HG02678 (cell line): ENCODE measurements around the gene APOL6.

Experiments
- ATAC-seq: cut with Tn5 transposase; IDR thresholded peaks from one replicate; pipeline ENCODE4 v1.9.1; 2021; ENCODE audit warnings: mild to moderate bottlenecking, moderate library complexity; ENCODE audit not compliant: unreplicated experiment

The APOL6 gene

GRCh38 chr22:35648066-35649025 lies at the start of gene APOL6:
TSS of gene APOL6 (plus strand) at chr22:35648446. CDS start at chr22:35656426, 7,980 bp downstream.
- ATAC-seq = peak; percentile 60

DNA sequence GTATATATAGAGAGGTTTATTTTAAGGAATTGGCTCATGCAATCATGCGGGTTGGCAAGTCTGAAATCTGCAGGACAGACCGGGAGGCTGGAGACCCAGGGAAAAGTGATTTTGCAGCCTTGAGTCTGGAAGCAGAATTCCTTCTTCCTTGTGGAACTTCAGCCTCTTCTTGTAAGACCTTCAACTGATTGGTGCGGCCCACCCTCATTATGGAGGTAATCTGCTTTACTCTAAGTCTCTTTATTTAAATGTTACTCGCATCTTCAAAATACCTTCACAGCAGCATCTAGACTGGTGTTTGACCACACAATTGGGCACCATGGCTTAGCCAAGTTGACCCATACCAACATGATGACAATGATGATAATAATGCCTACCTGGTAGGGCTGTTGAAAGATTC lies 48.9 kb upstream of the APOL6 start:
- ATAC-seq = no peak

- ATAC-seq = no peak
These were observed 47.8 kb upstream of the APOL6 start for GRCh38 chr22:35600476-35600875.

DNA sequence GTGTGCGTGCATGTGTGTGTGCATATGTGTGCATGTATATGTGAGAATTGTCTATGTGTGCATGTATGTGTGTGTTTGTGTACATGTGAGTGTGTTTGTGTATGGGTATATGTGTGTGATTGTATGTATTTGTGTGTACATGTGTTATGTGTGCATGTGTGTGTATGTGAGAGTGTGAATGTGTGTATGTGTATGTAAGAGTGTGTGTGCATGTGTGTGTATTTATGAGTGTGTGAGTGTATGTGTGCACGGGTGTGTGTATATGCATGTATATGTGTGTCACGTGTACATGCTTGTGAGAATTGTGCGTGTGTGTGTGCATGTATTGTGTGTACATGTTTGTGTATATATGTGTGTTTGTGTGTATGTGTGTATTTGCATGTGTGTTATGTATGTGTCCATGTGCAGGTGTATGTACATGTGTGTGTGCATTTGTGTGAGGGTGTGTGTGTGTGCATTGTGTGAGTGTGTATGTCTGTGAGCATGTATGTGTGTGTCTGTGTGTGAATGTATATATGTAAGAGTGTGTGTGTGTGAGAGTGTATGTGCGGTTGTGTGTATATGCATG lies 47.1 kb upstream of the APOL6 start:
- no peak for ATAC-seq

- no peak for ATAC-seq
These were observed 46.3 kb upstream of the APOL6 start for GRCh38 chr22:35601743-35602615.

DNA sequence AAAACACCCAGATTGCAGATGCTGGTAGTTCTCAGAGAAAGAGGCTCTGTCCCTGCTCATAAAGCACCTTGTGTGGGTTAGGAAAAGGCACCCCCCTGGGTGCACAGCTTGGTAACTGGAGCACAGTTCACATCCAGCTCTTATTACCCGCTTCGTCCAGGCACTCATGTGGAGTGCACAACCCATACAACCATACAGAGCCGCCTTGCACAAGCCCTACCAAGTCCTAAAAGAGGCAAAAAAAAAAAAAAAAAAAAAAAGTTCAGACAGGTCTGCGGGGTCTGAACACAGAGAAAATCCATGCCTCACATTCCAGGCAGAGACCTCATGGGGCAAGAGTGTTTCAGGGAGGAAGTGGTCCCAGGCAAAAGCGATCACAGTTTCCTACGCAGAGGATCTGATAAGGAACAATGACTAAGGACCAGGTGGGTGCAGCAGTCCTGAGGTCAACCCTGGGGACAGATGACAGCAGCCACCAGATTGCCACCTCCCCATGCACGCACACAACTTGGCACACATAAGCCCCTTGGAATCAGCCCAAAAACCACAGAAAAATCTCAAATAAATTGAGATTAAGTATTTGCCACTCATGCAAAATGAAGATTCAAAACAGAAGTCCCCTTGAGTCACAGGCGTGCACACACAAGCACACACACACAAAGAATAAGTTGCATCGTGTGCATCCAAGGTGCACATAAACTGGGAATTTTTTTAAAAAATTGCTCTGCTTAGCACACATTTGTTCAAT lies 43.5 kb upstream of the APOL6 start:
- no peak for ATAC-seq

DNA sequence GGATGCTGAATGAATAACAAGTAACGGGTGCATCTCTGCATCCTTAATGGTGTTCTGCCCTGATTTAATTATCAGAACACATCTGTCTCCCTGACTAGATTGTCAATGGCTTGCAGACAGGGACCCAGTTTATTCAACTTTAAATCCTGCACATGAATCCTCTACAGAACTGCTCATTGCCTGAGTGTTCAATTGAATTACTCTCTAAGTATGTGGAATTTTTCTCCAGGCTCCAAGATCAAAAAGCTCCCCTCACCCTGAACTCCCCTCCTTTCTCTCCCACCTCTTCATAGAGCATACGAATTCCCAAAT lies 42.9 kb upstream of the APOL6 start:
- ATAC-seq = no peak

DNA sequence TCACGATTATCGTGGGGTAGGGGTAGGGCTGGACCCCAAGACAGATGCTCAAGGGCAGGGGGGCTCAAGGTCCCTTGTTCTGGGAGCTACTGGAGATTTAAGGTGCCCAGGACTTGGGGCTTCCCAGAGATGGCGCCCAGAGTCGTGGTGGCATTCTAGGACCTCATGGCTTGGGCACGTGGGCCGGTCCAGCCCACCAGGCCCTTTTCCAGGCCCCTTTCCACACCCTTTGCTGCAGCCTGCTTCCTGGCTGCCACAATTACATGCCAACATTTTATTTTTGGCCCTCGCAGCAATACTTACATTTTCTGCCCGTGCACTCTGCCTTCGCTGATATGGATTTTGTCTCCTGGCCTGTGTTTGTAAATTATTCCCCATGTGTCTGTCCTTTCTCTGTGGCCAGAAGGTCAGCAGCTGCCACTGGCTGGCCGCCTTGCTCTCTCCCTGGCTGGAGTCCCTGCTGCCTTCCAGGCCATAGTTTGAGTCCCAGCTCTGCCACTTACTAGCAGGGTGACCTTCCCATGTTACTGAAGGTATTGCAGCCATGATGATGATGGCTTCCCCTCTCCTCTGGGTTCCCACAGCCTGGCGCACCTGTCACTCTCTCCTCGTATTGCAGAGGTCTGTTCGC lies 42.3 kb upstream of the APOL6 start:
- no peak for ATAC-seq

DNA sequence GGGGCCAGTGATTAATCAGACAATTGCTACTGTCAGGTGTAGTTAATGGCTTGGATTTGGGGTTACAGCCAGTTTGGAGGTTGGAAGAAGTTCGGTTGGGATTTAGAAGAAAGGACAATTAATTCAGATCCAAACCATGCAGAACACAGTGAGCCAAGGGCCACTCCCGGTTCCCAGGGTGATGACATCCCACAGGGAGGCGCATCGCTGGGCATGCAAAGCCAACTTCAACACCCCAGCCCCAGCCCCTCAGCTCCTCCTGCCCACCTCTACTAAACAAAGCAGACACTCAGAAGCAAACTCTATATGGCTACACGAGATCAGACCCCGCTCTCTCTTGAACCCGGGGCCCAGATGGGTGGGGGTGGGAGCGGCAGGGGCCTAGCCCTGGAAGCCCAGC lies 41.3 kb upstream of the APOL6 start:
- no peak for ATAC-seq

GRCh38 chr22:35608088-35608487 lies 40.2 kb upstream of the APOL6 start:
- no peak for ATAC-seq

DNA sequence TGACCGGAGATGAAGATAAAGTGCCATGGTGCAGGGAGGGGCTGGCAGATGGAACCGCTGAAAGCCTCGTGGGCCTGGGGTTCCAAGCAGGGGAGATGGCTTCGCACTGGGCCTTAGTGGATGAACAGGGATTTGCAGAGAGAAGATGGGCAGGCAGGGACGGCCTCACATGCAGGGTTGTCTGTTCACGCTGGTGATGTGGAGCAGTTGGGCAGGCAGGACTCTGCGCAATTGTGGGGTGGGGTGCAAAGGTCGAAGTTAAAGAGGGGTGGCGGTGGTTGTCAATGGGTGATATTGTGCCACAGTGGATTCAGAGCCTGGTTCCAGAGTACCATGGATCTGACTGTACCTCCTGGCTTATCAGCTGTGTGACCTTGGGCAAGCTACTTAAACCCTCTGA lies 39.0 kb upstream of the APOL6 start:
- no peak for ATAC-seq

GRCh38 chr22:35609761-35610160 lies 38.5 kb upstream of the APOL6 start:
- ATAC-seq = no peak

DNA sequence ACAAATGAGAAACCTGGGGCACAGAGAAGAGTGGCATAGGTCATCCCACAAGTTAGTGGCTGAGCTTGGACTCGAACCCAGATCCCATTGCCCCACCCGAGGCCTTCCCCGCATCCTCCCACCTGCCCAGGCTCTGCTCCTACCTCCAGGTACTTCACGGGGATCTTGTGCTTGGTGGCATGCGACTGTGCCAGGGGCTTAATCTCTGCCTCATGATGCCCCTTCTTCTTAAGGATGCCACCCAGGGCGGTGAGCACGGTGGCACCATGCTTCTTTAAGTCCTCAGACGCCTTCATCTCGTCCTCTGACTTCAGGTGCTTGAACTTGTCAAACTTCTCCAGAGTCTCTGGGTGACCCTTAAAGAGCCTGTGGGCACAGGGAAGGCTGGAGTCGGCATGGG lies 37.5 kb upstream of the APOL6 start:
- ATAC-seq = no peak

- no peak for ATAC-seq
These were observed 36.9 kb upstream of the APOL6 start for GRCh38 chr22:35611200-35611890.

DNA sequence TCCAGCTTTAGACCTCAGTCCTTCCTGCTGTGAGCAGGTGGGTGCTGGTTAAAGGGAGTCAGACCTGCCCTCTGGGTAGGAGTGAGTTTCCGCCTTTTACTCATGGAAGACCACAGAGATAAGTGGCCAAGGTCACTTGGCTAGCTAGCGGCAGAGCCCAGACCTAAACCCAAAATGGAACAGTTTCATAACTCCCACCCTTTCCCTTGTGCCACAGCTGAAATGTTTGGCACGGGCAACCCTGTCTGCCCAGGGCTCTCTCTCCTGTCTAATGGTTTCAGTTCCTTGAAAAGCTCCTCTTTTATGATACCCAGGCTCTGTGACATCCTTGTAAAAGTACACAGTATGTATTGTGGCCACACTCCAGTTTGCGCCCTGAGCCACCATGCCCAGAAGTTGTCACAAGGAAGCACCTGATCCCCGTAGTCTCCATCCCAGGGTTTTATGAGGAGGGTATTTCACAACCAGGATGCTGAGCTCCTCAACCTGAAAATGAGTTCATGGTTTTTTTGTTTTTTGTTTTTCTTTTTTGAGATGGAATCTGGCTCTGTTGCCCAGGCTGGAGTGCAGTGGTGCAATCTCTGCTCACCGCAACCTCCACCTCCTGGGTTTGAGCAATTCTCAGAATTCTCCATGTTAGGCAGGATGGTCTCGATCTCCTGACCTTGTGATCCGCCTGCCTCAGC lies 36.2 kb upstream of the APOL6 start:
- no peak for ATAC-seq

GRCh38 chr22:35612903-35613302 lies 35.3 kb upstream of the APOL6 start:
- ATAC-seq = no peak

DNA sequence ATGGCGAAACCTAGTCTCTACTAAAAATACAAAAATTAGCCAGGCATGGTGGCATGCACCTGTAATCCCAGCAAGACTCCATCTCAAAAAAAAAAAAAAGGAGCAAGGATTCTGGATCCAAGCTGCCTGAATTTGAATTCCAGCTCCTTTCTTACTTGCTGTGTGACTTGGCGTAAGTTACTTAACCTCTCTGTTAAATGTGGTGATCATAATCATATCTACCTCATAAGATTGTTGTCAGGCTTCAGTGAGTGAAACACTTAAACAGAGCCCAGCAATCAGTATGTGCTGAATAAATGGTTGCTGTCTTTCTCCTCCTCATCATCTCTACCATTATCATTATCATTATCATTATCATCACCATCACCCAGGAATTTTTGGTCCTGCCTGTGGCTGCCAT lies 33.8 kb upstream of the APOL6 start:
- no peak for ATAC-seq

- ATAC-seq = no peak
These were observed 33.1 kb upstream of the APOL6 start for GRCh38 chr22:35615156-35615555.

DNA sequence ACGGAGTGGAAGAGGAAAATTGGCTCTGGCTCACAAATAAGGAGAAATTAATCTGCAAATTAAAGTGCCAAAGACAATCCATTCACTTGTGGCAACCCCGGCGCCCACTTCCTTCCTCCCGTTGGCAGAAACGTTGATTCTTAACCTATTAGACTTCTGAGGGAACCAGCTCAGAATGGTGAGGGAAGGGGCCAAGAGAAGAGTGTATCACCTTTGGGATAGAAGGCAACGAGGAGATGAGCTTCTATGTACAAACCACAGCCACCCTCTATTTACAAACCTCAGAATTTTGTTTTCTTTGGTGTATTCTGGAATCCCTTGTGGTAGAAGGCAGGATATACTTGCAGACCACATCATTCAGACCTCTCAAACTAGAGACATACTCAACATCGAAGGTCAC lies 32.2 kb upstream of the APOL6 start:
- ATAC-seq = no peak
